H54 (cell line): ENCODE results near the gene GNG10.
"Not testable (repeated sequence)": the region's sequence is repeated elsewhere in the genome, so short reads cannot be mapped to it uniquely, and the experiment has no call there.

ENCODE experiments used
- DNase-seq: peaks from one replicate; pipeline ENCODE4 v3.0.0; 2011; ENCODE audit warnings: low spot score, mixed read lengths; ENCODE audit not compliant: insufficient read length
- FAIRE-seq: peaks from 3 replicates; lab custom pipeline; 2011; peaks lifted over from hg19 to GRCh38; lab: Jason Lieb, UNC
- POLR2A ChIP-seq: IDR thresholded peaks from 2 replicates; pipeline ENCODE4 v1.6.1; 2011; ENCODE audit warnings: low read depth, mild to moderate bottlenecking, low read length

GNG10 gene

DNA sequence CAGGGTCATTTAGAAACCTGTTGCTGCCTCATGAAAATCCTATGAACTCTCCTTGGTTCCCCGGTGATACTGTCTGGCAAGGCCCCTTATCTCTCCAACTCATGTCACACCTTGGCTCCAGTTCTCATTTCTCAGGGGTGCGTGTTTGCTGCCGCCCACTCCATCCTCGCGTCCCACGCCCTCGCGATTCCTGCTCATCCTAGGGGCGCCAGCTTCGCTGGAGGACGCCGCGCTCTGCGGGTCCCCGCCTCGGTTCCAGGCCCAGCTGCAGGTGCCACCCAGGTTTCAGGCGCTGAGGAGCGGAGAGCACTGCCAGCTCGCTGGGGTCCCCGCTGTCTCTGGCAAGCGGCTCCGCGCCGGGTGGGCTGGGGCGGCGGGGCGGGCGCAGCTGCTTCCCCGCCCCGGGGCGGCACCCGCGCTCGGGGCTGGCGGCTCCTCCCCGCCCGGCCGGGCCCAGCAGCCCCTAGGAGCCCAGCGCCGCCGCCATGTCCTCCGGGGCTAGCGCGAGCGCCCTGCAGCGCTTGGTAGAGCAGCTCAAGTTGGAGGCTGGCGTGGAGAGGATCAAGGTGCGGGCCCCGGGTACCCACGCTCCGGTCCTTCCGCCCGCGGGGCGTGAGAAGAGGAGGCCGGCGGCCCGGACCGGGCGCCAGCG is at the start of gene GNG10:
Gene GNG10, plus strand, starts transcription at position 456 of the 652 bp plus-strand sequence. Its CDS starts 30 bp downstream, at position 486.
- no peak for FAIRE-seq
- peak; percentile 69 for DNase-seq
- TF ChIP-seq POLR2A, result peak; percentile 46

DNA sequence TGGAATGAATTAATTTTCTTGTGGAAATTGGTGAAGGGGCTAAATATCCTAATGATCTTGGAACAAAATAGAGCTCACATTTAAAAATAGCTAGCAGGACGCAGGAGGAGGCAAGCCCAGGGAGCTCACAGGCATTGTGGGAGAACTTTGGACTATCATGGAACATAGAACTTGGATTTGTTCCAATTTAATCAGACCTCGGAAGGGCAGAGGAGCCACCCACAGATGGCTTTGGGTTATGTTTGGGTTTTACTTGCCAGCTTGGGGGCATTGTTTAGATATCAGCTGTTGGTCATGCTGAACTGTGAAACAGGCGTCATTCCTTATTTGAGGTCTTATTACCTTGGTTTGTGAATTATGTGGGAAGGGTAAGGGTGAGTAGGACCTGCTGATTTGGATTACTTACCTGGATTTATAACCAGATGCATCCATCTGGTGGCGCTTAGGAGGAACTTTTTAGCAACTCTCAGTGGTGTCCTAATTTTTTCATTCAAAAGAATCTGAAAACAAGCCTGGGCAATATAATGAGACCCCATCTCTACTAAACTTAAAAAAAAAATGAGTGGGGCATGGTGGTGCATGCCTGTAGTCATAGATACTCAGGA is 47.9 kb upstream of the GNG10 start:
- DNase-seq, result no peak
- no peak for TF ChIP-seq POLR2A
- FAIRE-seq, result no peak

DNA sequence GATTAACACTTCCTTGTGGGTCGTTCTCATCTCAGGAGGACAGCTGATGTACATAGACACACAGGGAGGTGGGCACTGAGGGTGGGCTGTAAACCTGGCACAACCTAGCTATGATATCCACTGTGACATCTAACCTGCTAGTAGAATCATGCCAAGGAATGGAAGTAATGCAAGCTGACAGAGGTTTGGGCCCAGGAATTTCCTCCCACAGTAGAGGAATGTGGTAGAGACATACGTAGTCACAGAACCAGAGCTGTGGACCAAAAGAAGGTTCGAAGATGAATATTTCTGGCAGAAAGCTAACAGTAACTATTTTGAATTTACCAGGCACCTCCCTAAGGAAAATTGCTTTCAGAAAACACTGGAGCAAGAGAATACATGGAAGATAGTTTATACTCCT is 45.5 kb upstream of the GNG10 start:
- no peak for DNase-seq
- FAIRE-seq, result no peak
- TF ChIP-seq POLR2A, result no peak

DNA sequence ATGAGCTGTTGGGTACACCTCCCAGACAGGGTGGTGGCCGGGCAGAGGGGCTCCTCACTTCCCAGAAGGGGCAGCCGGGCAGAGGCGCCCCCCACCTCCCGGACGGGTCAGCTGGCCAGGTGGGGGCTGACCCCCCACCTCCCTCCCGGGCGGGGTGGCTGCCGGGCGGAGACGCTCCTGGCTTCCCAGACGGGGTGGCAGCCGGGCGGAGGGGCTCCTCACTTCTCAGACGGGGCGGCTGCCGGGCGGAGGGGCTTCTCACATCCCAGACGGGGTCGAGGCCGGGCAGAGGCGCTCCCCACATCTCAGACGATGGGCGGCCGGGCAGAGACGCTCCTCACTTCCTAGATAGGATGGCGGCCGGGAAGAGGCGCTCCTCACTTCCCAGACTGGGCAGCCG is 44.1 kb upstream of the GNG10 start:
- not testable (repeated sequence) for DNase-seq, FAIRE-seq

DNA sequence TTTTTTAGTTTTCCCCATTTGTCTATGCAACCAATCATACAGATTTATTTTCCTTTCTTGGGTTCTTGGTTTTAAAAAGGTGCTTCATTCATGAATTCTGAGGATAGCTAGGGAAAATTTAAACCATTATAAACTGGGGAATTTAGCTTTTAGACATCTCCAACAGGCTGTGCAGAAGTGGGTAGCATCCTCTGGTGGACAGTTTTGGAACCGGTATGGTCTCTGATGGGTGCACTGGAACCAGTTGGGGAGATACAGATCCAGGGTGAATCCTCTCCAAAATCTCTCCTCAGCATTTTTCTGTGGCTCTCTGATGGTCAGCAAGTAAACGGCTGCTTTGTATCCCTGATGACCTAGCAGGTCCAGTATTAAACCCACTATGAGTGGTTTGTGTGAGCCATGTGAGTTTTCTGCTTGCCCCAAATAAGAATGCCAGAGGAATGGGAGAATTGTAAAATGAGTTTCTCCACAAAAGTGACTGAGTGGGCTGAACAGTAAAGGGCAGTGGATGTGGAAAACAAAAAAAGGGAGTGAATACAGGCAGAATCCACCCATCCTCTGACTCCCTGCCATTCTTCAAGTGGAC is 39.4 kb upstream of the GNG10 start:
- FAIRE-seq, result peak; percentile 52
- DNase-seq, result no peak
- TF ChIP-seq POLR2A, result no peak

DNA sequence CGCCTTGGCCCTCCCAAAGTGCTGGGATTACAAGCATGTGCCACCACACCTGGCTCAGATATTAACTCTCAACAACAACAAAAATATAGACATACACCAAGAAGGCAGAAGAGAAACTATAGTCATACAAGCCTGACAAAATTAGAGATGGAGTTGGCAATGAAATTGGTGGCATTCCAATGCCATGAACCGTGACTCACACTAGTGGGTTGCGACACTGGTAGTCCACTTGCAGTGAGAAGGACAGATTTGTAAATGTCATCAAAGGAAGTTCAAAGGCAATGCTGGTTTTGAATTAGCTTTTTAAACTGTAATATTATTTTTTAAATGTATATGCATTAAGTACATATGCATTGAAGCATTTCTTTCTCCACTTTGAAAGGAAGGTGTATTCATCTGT is 38.8 kb upstream of the GNG10 start:
- no peak for TF ChIP-seq POLR2A
- DNase-seq, result peak; percentile 55
- FAIRE-seq, result peak; percentile 95

DNA sequence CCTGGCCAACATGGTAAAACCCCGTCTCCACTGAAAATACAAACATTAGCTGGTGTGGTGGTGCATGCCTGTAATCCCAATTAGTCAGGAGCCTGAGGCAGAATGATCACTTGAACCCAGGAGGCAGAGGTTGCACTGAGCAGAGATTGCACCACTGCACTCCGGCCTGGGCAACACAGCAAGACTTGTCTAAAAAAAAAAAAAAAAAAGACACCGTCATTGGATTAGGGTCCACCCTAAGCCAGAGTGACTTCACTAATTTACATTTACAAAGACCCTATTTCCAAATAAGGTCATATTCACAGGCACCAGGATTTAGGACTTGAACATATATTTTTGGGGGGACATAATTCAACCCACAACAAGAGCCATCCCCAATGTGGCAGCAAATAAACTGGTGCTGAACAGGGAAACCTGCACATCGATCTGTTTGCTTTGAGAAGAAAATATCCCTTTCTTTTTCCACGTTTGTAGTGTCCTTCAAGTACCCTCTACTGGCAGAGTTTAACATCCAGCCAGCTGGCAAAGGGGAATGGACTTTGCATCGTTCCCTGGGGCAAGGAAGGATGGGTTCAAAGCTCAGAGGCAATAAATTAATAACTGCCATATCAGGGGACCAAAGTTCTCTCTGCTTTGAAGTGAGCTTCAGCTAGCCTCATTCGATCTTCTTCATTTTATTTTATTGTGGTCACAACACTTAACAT is 34.0 kb upstream of the GNG10 start:
- DNase-seq, result no peak
- no peak for FAIRE-seq
- TF ChIP-seq POLR2A, result no peak

DNA sequence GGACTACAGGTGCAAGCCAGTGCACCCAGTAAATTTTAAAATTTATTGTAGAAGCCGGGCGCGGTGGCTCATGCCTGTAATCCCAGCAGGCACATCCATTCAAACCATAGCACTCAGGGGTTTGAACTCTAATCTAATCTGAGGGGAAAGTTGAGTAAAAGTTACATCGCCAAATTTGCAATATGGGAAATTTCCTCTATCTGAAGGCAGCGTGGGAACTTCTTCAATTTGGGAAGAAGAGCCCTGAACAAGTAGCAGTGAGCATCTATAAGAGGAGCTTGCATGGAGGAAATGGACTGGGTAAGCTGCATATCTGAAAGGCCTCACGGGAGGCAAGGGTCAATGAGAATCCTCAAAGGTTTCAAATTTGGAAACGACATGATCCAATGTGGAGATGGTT is 33.0 kb upstream of the GNG10 start:
- TF ChIP-seq POLR2A, result no peak
- FAIRE-seq (no peak), DNase-seq (no peak)

DNA sequence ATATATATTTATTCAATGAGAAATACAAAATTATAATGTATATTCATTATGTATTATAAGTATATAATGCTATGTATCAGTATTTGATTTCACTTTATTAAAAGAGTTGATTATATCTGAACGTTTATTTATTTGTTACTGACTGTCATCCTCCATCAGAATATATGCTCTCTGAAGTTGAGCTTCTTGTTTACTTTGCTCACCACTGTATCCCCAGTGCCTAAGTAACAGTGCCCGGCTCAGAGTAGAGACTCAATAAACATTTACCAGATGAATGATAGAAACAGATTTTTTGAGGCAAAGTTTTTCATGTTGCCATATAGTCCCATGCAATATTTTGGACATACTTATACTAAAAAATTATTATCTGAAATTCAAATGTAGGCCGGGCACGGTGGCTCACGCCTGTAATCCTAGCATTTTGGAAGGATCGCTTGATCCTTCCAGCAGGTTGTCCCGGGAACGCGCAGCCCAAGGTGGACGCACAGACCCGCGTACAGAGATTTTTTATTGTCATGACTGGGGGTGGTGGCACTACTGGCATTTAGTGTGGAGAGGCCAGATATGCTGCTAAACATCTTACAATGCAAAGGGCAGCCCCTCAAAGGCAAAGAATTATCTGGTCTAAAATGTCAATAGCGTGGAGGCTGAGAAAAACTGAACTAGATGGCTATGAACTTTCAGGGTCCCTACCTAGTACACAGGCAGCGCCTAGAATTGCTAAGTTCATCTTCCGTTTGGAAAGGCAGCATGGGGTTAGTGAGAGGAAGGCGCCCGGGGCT is 31.0 kb upstream of the GNG10 start:
- no peak for TF ChIP-seq POLR2A
- DNase-seq, result no peak
- peak; percentile 52 for FAIRE-seq

DNA sequence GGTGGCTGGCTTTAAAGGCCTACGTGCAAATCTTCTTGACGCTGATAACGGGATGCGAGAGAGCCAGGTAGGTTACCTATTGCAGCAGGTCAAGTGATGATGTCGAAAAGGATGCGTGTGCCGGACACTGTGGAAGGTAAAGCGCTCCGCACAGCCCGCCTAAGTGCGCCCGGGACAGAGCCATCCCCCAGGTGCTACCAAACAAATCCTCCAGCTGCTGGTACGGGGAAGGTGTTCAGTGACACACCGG is 30.5 kb upstream of the GNG10 start:
- FAIRE-seq, result no peak
- no peak for DNase-seq
- no peak for TF ChIP-seq POLR2A

DNA sequence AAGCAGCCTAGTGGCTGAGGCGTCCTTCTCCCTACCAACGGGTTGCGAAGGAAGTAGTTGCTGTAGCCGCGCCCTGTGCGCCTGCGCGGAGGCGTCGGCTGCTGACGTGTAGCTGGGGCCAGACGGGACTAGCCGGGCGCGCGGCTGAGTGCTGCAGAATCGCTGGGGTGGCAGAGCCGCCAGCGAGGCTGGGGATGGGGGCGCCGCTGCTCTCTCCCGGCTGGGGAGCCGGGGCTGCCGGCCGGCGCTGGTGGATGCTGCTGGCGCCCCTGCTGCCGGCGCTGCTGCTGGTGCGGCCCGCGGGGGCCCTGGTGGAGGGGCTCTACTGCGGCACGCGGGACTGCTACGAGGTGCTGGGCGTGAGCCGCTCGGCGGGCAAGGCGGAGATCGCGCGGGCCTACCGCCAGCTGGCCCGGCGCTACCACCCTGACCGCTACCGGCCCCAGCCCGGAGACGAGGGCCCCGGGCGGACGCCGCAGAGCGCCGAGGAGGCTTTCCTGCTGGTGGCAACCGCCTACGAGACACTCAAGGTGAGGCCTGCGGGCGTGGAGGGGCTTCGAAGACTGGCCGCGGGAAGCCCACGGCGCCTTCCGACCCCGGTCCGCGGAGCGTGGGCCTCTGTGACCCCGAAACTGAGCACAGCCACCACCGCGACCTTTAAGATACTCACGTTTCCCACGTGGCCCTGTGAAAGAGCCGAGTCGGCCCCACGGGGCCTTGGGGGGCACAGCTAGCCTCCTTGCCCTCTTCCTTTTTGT is 30.0 kb upstream of the GNG10 start, which contains the start of gene DNAJC25:
Gene DNAJC25, plus strand, starts transcription at position 121 of the 758 bp plus-strand sequence. Its CDS starts 74 bp downstream, at position 195.
- FAIRE-seq, result peak; percentile 98
- DNase-seq, result peak; percentile 100
- TF ChIP-seq POLR2A, result peak; percentile 99

DNA sequence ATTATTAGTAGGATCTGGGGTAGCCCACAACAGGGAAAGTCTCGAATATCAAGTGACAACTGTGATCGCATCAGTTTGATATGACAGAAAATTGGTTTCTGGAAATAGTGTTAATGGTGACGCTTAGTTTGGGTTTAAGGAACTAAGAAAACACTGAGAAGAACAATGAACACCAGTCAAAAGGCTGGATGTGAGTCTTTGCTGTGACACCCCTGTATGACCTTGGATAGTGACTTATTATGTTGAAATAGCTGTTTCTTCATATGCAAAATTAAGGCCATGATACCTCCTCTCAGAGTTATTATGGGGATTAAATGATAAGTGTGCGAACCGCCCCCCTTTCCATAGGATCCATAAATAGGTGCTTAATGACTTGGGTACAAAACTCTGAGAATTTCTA is 29.3 kb upstream of the GNG10 start:
- FAIRE-seq (no peak), DNase-seq (no peak)
- no peak for TF ChIP-seq POLR2A

DNA sequence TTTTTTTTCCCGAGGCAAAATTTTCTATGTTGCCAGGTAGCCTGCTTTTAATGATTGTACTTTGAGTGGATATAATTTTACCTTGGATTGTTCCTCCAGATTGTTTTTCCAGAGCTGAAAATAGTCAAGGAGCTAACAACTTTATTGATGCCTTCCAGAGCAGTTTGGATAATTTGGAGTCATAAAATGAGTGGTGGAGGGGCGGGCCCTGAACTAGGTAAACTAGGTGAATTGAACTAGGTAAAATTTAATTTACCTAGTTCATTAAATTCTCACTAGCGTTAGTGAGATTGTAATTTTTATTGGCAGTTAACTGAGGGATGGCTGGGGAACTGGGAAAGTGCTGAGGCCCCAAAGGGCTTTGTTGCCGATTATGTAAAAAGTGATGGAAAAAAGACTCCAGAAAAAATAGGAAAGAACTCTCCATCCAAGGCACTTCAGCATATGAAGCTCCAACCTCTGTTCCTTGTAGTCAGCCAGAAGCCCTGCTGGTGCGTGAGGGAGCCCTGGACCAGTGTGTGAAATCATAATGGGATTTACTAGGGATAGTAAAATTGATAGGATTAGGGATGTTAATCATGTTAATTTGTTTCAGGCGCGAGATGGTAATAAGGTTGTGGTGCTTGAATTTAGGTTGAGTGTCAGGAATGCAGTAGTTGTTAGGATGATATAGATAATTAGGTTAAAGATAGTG is 28.6 kb upstream of the GNG10 start:
- peak; percentile 74 for FAIRE-seq
- DNase-seq, result no peak
- TF ChIP-seq POLR2A, result no peak
